Measurements from ENCODE around the gene MVB12B.

- TF ChIP-seq, protein P1, sequence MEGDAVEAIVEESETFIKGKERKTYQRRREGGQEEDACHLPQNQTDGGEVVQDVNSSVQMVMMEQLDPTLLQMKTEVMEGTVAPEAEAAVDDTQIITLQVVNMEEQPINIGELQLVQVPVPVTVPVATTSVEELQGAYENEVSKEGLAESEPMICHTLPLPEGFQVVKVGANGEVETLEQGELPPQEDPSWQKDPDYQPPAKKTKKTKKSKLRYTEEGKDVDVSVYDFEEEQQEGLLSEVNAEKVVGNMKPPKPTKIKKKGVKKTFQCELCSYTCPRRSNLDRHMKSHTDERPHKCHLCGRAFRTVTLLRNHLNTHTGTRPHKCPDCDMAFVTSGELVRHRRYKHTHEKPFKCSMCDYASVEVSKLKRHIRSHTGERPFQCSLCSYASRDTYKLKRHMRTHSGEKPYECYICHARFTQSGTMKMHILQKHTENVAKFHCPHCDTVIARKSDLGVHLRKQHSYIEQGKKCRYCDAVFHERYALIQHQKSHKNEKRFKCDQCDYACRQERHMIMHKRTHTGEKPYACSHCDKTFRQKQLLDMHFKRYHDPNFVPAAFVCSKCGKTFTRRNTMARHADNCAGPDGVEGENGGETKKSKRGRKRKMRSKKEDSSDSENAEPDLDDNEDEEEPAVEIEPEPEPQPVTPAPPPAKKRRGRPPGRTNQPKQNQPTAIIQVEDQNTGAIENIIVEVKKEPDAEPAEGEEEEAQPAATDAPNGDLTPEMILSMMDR (IDR thresholded peaks at IDR 0.05) = no peak
- no peak for TF ChIP-seq POLR2A (IDR thresholded peaks at IDR 0.05)
These were observed 94.3 kb downstream of the MVB12B start for GRCh38 chr9:126420643-126421564.
